Transverse colon (tissue), 4 donors: ENCODE measurements around the gene NEUROD2. TPM values are rescaled to one million over a fixed set of nuclear protein-coding genes. Genes with fewer than 3 reads are reported as not detected.

Experiments used
- DNase-seq: peaks from one replicate; pipeline ENCODE4 v3.0.0-alpha.2; 2019
- H3K27ac ChIP-seq, 4 donors: fragments of 200-600 bp; sonication (generic); 2 replicates each; pipeline ENCODE4 v1.5.1; 2016 to 2018; ENCODE audit warnings: inconsistent platforms in 4 of 4
- H3K27me3 ChIP-seq: fragments of 200-600 bp; sonication (generic); 2 replicates; pipeline ENCODE4 v1.5.1; 2017; ENCODE audit warnings: inconsistent platforms
- H3K36me3 ChIP-seq, 4 donors: fragments of 200-600 bp; sonication (generic); 2 replicates each; pipeline ENCODE4 v1.5.1; 2017 to 2019; ENCODE audit warnings: inconsistent platforms in 4 of 4
- H3K4me1 ChIP-seq, 4 donors: fragments of 200-600 bp; sonication (generic); 2 replicates each; pipeline ENCODE4 v1.5.1; 2017 to 2020; ENCODE audit warnings: inconsistent platforms in 4 of 4
- H3K4me3 ChIP-seq, 4 donors: fragments of 200-600 bp; sonication (generic); 1 replicate in 1 of 4; 2 replicates in 3 of 4; pipeline versions ENCODE4 v1.5.1 to v1.6.1; 2017 to 2019; ENCODE audit warnings: inconsistent platforms in 4 of 4
- H3K9me3 ChIP-seq, 2 donors: fragments of 200-600 bp; sonication (generic); 2 replicates each; pipeline ENCODE4 v1.5.1; 2017 to 2019; ENCODE audit warnings: inconsistent platforms in 2 of 2
- CTCF ChIP-seq, 5 experiments: fragments of 200-600 bp in 3 of 5; fragments of 450-650 bp in 2 of 5; sonication (generic) in 3 of 5; IDR thresholded peaks; 1 replicate in 2 of 5; 2 replicates in 3 of 5; pipeline ENCODE4 v1.5.1; 2016 to 2017; ENCODE audit warnings: antibody characterized with exemption in 5 of 5, inconsistent platforms in 3 of 5, mild to moderate bottlenecking in 2 of 5, moderate library complexity in 1 of 5
- EP300 ChIP-seq: sonication (generic); formaldehyde crosslinking; IDR thresholded peaks from one replicate; pipeline ENCODE4 v1.6.1; 2017; ENCODE audit warnings: antibody characterized with exemption, low read depth
- POLR2A ChIP-seq: fragments of 450-650 bp; IDR thresholded peaks from one replicate; pipeline ENCODE4 v1.6.1; 2016; ENCODE audit warnings: antibody characterized with exemption, mild to moderate bottlenecking, moderate library complexity
- POLR2AphosphoS5 ChIP-seq, 3 donors: sonication (generic); formaldehyde crosslinking; IDR thresholded peaks; one replicate each; pipeline ENCODE4 v1.6.1; 2016; ENCODE audit warnings: antibody characterized with exemption in 3 of 3
- WGBS, 2 donors: methylation state at CpG; one replicate each; pipeline ENCODE4 v1.1.5; 2018; ENCODE audit warnings: low coverage in 1 of 2; 5-methylcytosine and 5-hydroxymethylcytosine counted together
- in situ Hi-C, 4 donors: fragments of 200-750 bp; cut with MboI; loops; one replicate each; pipeline versions ENCODE4 v1.15.0 to v1.15.1; 2017; ENCODE audit warnings: low sequenced_read_pairs in 3 of 4, low pct_ligation_motif_present in 1 of 4, low pct_unique_long_range_greater_than_20kb in 1 of 4
- intact Hi-C: fragments of 100-400 bp; cut with DNase I; formaldehyde crosslinking; loops from one replicate; pipeline ENCODE4 v1.15.1; 2023; ENCODE audit warnings: low total_unique reads
- total RNA-seq, 4 donors: library from RNA; depleted of rRNA; stranded (reverse); fragments of >200 nt; gene quantifications; one replicate each; pipeline ENCODE4 v1.1.0, GENCODE V29; 2016

NEUROD2 gene
- total RNA-seq, 4 donors from 2014 or later, result not detected

DNA sequence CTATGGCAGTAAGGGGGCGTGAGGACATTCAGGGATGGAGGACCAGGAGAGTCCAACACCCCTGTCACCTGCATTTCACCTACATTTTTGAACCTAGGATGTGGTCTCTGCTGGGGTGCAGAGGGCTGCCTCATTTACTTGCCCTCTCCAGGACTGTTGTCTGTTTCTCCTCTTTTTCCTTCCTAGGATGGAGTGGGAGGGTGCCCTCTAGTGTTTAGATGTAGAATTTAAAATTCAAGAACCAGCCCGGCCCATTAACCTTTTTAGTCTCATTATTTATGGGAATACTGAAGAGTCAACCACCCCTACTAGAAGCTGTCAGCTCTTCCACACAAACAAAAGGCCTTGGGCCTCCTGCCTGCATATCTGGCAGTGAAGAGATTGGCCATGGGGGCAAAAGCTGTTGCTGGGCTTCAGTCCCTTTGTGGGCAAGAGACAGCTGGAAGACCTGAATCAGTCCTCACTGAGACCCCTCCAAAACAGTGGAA lies 26.7 kb upstream of the NEUROD2 start:
- DNase-seq, result peak; percentile 16
- H3K27ac ChIP-seq, result peak overlapping the region; percentile 90 to 93 (median 91)
- no peak overlapping the region for H3K4me3 ChIP-seq
- WGBS, 2 donors, result 31% methylated on average over 2 of the region's 2 CpGs; no CpG with 5 or more reads in 1 of the 2 donors
- H3K36me3 ChIP-seq, result no peaks in the 10 kb centered on the region
- peaks cover 31 to 87% (median 64%) of the 10 kb centered on the region in 4 donors for H3K4me1 ChIP-seq
- no peaks in the 10 kb centered on the region for H3K9me3 ChIP-seq
- TF ChIP-seq POLR2AphosphoS5 (IDR thresholded peaks at IDR 0.05) (no peak), CTCF (IDR thresholded peaks at IDR 0.05) (peak; percentile 72 to 88 (median 79))
- in situ Hi-C loops (loop anchor here in 1 of 4 donors (25.0 kb wide), 1 partner anchor 103 kb away; the partner anchor contains the start of genes GRB7 and MIEN1), intact Hi-C loops (loop anchor here (10.0 kb wide), 1 partner anchor 120 kb away; no protein-coding TSS in a partner anchor)
- peaks cover 4% of the 10 kb centered on the region for H3K27me3 ChIP-seq

- 50 to 51% methylated on average over 1 to 8 of the region's 8 CpGs for WGBS, 2 donors
Measured at GRCh38 chr17:39633570-39634183, 26.0 kb upstream of the NEUROD2 start.

DNA sequence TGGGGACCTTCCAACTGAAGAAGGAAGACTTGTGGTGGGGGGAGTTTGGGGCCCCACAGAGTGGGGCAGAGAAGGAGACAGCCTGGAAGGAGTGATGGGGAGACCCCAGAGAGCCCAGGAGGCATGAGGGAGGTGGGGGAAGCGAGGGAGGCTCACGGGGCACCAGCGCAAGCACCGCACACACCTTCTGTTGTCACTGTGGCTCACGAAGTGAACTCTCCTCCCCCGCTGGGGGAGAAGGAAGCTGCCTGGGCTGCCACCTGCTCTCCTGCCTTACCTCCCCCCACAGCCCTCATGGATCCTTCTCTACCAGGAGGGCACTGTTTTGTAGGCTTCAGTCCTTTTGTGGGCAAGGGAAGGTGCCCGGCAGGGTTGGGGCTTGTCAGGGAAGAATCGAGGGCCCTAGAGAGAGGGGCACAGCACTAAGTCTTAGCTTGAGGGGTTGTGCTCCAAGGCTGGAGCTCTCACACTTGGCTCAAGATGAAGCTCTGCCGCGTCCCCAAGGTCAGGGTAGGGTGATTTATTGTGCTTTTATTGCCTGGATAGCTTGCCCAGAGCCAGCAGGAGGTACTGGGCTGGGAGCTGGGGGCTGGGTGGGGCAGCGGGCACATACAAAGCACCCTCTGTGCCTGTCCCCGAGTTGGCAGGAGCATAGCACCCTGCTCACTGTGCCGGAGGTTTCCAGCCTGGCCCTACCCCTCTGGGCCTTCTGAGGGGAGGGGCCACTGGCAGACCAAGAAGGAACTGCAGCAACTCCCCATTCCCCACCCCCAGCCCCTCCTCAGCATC lies 24.6 kb upstream of the NEUROD2 start:
- WGBS, 2 donors, result 30% methylated on average over 13 of the region's 13 CpGs; no CpG with 5 or more reads in 1 of the 2 donors
- Histone ChIP-seq H3K36me3 (no peaks in the 10 kb centered on the region), H3K27ac (peak overlapping the region; percentile 90 to 93 (median 91)), H3K27me3 (peaks cover 21% of the 10 kb centered on the region), H3K4me1 (peaks cover 20 to 69% (median 53%) of the 10 kb centered on the region in 4 donors), H3K9me3 (no peaks in the 10 kb centered on the region), H3K4me3 (peak overlapping the region in 2 of 4 donors; percentile 22)
- in situ Hi-C loops (loop anchor here in 1 of 4 donors (25.0 kb wide), 1 partner anchor 105 kb away; the partner anchor contains the start of genes GRB7 and MIEN1), intact Hi-C loops (loop anchor here (10.0 kb wide), 1 partner anchor 122 kb away; no protein-coding TSS in a partner anchor)
- DNase-seq, result peak; percentile 93
- TF ChIP-seq POLR2AphosphoS5 (IDR thresholded peaks at IDR 0.05) (peak; percentile 26 to 84 (median 73)), CTCF (IDR thresholded peaks at IDR 0.05) (no peak), POLR2A (peak; percentile 78), EP300 (peak; percentile 81)

More at GRCh38 chr17:39633570-39634183, 26.0 kb upstream of the NEUROD2 start:
- intact Hi-C loops, result loop anchor here (10.0 kb wide), 1 partner anchor 121 kb away; no protein-coding TSS in a partner anchor
- no peaks in the 10 kb centered on the region for H3K9me3 ChIP-seq
- peak overlapping the region; percentile 90 to 93 (median 91) for H3K27ac ChIP-seq
- peaks cover 10% of the 10 kb centered on the region for H3K27me3 ChIP-seq
- DNase-seq, result no peak
- in situ Hi-C loops, result loop anchor here in 1 of 4 donors (25.0 kb wide), 1 partner anchor 104 kb away; the partner anchor contains the start of genes GRB7 and MIEN1
- peaks cover 31 to 79% (median 62%) of the 10 kb centered on the region in 4 donors for H3K4me1 ChIP-seq
- peak overlapping the region in 1 of 4 donors; percentile 12 for H3K4me3 ChIP-seq
- no peaks in the 10 kb centered on the region for H3K36me3 ChIP-seq
- TF ChIP-seq POLR2AphosphoS5 (IDR thresholded peaks at IDR 0.05) (no peak), CTCF (IDR thresholded peaks at IDR 0.05) (no peak), EP300 (no peak), POLR2A (no peak)
